Tibial nerve (tissue), 4 donors: ENCODE measurements around the gene PTGDS. TPM values are rescaled to one million over a fixed set of nuclear protein-coding genes. Genes with fewer than 3 reads are reported as not detected.

ENCODE experiments used
- DNase-seq, 2 donors: peaks; one replicate each; pipeline ENCODE4 v3.0.0-alpha.2; 2019; ENCODE audit warnings: low spot score in 2 of 2
- H3K27ac ChIP-seq, 4 donors: fragments of 200-600 bp; sonication (generic) in 3 of 4; one replicate each; pipeline ENCODE4 v1.5.1; 2017 to 2019; ENCODE audit warnings: mild to moderate bottlenecking in 1 of 4
- H3K27me3 ChIP-seq, 2 donors: fragments of 200-600 bp; sonication (generic) in 1 of 2; one replicate each; pipeline versions ENCODE4 v1.5.1 to v1.6.0; 2017 to 2019
- H3K36me3 ChIP-seq, 3 donors: fragments of 200-600 bp; sonication (generic); one replicate each; pipeline ENCODE4 v1.5.1; 2018 to 2019
- H3K4me1 ChIP-seq, 4 donors: fragments of 200-600 bp; sonication (generic) in 3 of 4; one replicate each; pipeline ENCODE4 v1.5.1; 2017 to 2019
- H3K4me3 ChIP-seq, 4 donors: fragments of 200-600 bp; sonication (generic) in 3 of 4; one replicate each; pipeline ENCODE4 v1.5.1; 2017 to 2019; ENCODE audit warnings: mild to moderate bottlenecking in 1 of 4, moderate library complexity in 1 of 4
- H3K9me3 ChIP-seq, 4 donors: fragments of 200-600 bp; sonication (generic) in 3 of 4; one replicate each; pipeline ENCODE4 v1.5.1; 2017 to 2019
- CTCF ChIP-seq, 5 experiments: fragments of 200-600 bp in 3 of 5; fragments of 450-650 bp in 2 of 5; sonication (generic) in 3 of 5; IDR thresholded peaks; one replicate each; pipeline ENCODE4 v1.5.1; 2016 to 2019; ENCODE audit warnings: antibody characterized with exemption in 5 of 5, mild to moderate bottlenecking in 3 of 5, moderate library complexity in 2 of 5
- EP300 ChIP-seq, 2 donors: sonication (generic); formaldehyde crosslinking; IDR thresholded peaks; one replicate each; pipeline ENCODE4 v1.6.1; 2017; ENCODE audit warnings: antibody characterized with exemption in 2 of 2, mild to moderate bottlenecking in 1 of 2
- POLR2A ChIP-seq, 2 donors: fragments of 450-650 bp; IDR thresholded peaks; one replicate each; pipeline ENCODE4 v1.6.1; 2017; ENCODE audit warnings: antibody characterized with exemption in 2 of 2, mild to moderate bottlenecking in 2 of 2, moderate library complexity in 2 of 2
- WGBS, 2 donors: methylation state at CpG; one replicate each; pipeline ENCODE4 v1.1.5; 2018; 5-methylcytosine and 5-hydroxymethylcytosine counted together
- total RNA-seq, 4 donors: library from RNA; depleted of rRNA; stranded (reverse); fragments of >200 nt; gene quantifications; one replicate each; pipeline ENCODE4 v1.1.0, GENCODE V29; 2016

The PTGDS gene
- total RNA-seq, 4 donors from 2014 or later: 1,059 to 8,972 (median 6,550) TPM

- H3K27ac ChIP-seq: peak overlapping the region in 1 of 4 donors; percentile 11
- DNase-seq: no peak
- no peaks in the 10 kb centered on the region for H3K9me3 ChIP-seq
- WGBS, 2 donors: 88 to 93% methylated on average over 29 to 34 of the region's 34 CpGs
- no peak overlapping the region for H3K4me3 ChIP-seq
- H3K27me3 ChIP-seq: no peaks in the 10 kb centered on the region
- peaks cover 4 to 75% (median 10%) of the 10 kb centered on the region in 3 donors for H3K36me3 ChIP-seq
- H3K4me1 ChIP-seq: peaks cover 0 to 35% (median 25%) of the 10 kb centered on the region in 4 donors
- no peak for TF ChIP-seq CTCF (IDR thresholded peaks at IDR 0.05)
- TF ChIP-seq EP300 (IDR thresholded peaks at IDR 0.05): no peak
- TF ChIP-seq POLR2A (IDR thresholded peaks at IDR 0.05): no peak
These were observed 42.8 kb downstream of the PTGDS start for GRCh38 chr9:137019891-137020683.

- H3K4me1 ChIP-seq: peaks cover 0 to 43% (median 30%) of the 10 kb centered on the region in 4 donors
- H3K36me3 ChIP-seq: peaks cover 1 to 66% (median 4%) of the 10 kb centered on the region in 3 donors
- whole genome bisulfite sequencing, 2 donors: 92 to 94% methylated on average over 14 to 27 of the region's 32 CpGs
- H3K27me3 ChIP-seq: no peaks in the 10 kb centered on the region
- no peak overlapping the region for H3K4me3 ChIP-seq
- TF ChIP-seq CTCF (IDR thresholded peaks at IDR 0.05) (no peak), POLR2A (IDR thresholded peaks at IDR 0.05) (no peak), EP300 (IDR thresholded peaks at IDR 0.05) (no peak)
- H3K9me3 ChIP-seq: no peaks in the 10 kb centered on the region
- H3K27ac ChIP-seq: peak overlapping the region in 2 of 4 donors; percentile 11 to 56
- DNase-seq: no peak
These were observed 43.7 kb downstream of the PTGDS start for GRCh38 chr9:137020771-137021567.

- WGBS, 2 donors: 78% methylated on average over 6 of the region's 6 CpGs; no CpG with 5 or more reads in 1 of the 2 donors
- no peak for TF ChIP-seq POLR2A (IDR thresholded peaks at IDR 0.05)
- TF ChIP-seq CTCF (IDR thresholded peaks at IDR 0.05): no peak
- no peak for TF ChIP-seq EP300 (IDR thresholded peaks at IDR 0.05)
- H3K27me3 ChIP-seq: no peaks in the 10 kb centered on the region
- H3K4me3 ChIP-seq: no peak overlapping the region
- peak overlapping the region in 2 of 4 donors; percentile 11 to 56 for H3K27ac ChIP-seq
- peaks cover 0 to 60% (median 4%) of the 10 kb centered on the region in 3 donors for H3K36me3 ChIP-seq
- H3K4me1 ChIP-seq: peaks cover 0 to 49% (median 36%) of the 10 kb centered on the region in 4 donors
- no peaks in the 10 kb centered on the region for H3K9me3 ChIP-seq
- no peak for DNase-seq
These were observed 44.3 kb downstream of the PTGDS start for GRCh38 chr9:137021568-137021978.

GRCh38 chr9:137021979-137022661 lies 44.8 kb downstream of the PTGDS start:
- peaks cover 0 to 54% (median 4%) of the 10 kb centered on the region in 3 donors for H3K36me3 ChIP-seq
- H3K4me3 ChIP-seq: peak overlapping the region in 1 of 4 donors; percentile 2
- no peaks in the 10 kb centered on the region for H3K27me3 ChIP-seq
- WGBS, 2 donors: 44 to 51% methylated on average over 23 to 24 of the region's 30 CpGs
- peaks cover 0 to 55% (median 41%) of the 10 kb centered on the region in 4 donors for H3K4me1 ChIP-seq
- DNase-seq: no peak
- peak overlapping the region; percentile 43 to 97 (median 87) for H3K27ac ChIP-seq
- no peaks in the 10 kb centered on the region for H3K9me3 ChIP-seq
- TF ChIP-seq CTCF (IDR thresholded peaks at IDR 0.05): no peak
- no peak for TF ChIP-seq POLR2A (IDR thresholded peaks at IDR 0.05)
- TF ChIP-seq EP300 (IDR thresholded peaks at IDR 0.05): no peak
